HG02943 (cell line): ENCODE results near the gene SSTR5.

Experiments used
- ATAC-seq: cut with Tn5 transposase; IDR thresholded peaks from one replicate; pipeline ENCODE4 v1.9.1; 2021; ENCODE audit warnings: mild to moderate bottlenecking, low read depth, moderate library complexity; ENCODE audit not compliant: unreplicated experiment

Gene SSTR5

DNA sequence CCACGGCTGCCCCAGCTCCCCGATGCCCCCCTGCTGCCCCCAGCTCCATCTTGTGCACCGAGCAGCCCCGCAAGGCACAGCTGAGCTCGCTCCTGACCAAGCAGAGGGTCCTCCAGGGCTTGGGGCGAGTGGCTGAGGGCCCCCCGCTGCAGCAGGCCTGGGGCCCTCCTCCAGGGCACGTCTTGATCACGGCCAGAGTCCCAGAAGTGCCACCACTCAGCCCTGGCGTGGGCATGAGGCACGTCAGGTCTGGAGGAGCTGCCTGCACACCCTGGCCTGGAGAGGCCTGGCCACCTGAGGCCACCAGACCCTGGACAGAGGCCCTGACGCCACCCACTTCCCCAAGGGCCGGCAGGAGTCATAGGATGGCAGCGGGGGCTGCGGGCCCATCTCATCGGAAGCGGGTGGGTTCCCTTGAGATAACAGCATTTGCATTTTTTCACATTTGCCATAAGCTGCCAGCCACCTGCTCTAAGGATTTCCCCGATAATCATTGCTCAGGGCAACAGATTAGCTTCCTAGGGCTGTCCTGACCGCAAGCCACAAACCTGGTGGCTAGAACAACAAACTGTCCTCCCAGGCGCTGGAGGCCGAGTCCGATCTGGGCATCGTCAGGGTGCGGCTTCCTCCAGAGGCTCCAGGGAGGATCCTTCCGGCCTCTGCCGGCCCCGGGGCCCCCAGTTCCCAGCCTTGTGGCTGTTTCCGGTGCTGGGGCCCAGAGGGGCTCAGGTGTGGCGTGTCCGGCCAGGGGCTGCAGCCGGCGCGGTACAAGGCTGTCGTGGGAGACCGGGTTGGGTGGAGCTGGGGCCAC, 47.4 kb downstream of the SSTR5 start:
- ATAC-seq = no peak

DNA sequence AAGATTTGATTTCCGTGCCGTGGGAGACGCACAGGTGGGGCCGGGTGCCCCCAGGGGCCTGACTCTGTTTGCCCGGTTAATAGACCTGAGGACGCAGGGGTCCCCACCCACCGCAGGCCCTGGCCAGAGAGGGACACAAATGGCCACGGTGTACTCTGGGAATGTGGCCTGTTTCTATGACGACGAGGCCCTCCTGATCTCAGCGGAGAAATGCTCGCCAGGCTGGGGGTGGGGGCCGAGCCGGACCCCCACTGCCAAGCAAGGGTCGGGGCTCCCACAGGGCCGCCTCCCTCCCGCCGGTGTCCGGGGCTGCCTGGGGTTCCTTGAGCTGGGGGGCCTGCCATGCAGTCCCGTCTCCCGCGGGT, 48.0 kb downstream of the SSTR5 start:
- ATAC-seq = no peak

GRCh38 chr16:1121009-1121408, 48.5 kb downstream of the SSTR5 start:
- no peak for ATAC-seq

DNA sequence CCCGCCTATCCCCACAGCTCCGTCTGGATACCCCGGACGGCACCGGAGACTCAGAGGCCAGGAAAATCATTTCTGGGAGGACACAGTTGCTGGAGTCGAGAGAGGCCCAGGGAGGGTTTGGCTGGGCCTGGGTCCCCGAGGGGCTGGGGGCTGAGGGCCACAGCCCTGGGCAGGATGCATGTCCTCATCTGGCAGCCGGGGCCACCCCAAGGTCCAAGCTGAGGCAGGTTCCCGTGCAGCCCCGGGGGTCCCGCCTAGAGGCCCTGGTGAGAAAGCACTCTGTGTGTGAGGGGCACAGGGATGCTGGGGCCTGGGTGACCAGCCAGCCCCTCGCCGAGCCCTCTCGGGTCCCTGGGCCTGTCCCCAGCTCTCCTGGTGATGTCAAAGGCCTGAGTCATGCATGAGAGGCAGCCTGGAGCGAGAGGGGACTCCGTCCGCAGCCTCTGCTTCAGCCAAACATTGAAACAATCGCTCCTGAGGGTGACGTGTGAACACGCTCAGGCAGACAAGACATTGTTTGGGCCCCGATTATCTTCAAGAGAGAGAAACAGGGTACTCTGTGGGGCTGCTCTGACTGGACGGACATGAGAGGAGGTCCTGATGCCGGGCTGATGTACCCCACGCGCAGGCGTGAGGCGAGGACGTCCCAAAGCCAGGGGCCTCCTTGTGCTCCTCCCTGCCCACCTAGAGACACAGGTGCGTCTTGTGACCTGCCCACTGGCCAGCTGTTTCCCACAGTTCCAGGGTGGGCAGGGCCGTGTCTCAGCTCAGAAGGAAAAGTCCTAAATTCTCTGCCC, 49.3 kb downstream of the SSTR5 start:
- no peak for ATAC-seq

GRCh38 chr16:1122398-1122765, 49.8 kb downstream of the SSTR5 start:
- ATAC-seq = no peak

- ATAC-seq = no peak
Observed at GRCh38 chr16:1123525-1124230, 51.1 kb downstream of the SSTR5 start.

DNA sequence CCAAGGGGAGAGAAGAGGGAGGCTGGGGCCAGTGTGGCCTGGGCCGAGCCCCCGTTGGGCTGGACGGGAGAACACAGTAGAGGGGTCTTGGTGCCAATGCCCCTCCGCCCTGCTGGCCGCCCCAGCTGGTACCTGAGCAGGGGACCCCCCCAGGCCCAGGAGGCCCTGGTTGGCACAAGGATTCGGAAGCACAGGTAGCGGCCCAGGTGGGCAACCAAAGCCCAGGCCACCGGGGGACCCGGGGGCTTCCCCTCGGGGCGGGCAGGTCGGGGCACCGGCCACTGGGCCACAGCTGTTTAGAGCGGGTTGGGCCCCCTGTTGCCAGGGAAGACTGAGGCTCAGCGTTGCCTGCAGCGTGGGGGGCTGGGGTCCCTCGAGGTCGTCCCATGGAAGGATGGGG, 51.7 kb downstream of the SSTR5 start:
- ATAC-seq = no peak

- ATAC-seq = no peak
Observed at GRCh38 chr16:1124795-1125194, 52.2 kb downstream of the SSTR5 start.

- no peak for ATAC-seq
Observed at GRCh38 chr16:1125471-1125870, 52.9 kb downstream of the SSTR5 start.

GRCh38 chr16:1126044-1126443, 53.5 kb downstream of the SSTR5 start:
- no peak for ATAC-seq

GRCh38 chr16:1126586-1126985, 54.0 kb downstream of the SSTR5 start:
- ATAC-seq = no peak

DNA sequence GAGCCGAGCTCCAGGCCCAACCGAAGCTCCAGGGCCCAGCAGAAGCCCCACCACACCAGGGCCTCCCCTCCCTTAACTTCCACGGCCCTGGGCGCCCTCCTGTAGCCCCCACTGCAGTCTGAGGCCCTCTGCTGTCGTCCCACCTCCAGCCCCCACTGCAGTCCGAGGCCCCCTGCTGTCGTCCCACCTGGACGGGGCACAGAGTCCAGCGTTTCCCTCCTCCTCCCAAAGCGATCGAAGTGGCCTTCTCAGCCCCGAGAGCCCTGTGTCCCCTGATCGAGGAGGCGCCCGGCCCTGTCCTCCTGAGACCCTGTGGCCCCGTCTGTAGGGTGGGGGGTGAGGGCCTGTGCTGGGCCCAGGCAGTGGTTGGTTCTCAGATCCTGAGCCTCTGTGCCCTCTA, 54.6 kb downstream of the SSTR5 start:
- no peak for ATAC-seq

DNA sequence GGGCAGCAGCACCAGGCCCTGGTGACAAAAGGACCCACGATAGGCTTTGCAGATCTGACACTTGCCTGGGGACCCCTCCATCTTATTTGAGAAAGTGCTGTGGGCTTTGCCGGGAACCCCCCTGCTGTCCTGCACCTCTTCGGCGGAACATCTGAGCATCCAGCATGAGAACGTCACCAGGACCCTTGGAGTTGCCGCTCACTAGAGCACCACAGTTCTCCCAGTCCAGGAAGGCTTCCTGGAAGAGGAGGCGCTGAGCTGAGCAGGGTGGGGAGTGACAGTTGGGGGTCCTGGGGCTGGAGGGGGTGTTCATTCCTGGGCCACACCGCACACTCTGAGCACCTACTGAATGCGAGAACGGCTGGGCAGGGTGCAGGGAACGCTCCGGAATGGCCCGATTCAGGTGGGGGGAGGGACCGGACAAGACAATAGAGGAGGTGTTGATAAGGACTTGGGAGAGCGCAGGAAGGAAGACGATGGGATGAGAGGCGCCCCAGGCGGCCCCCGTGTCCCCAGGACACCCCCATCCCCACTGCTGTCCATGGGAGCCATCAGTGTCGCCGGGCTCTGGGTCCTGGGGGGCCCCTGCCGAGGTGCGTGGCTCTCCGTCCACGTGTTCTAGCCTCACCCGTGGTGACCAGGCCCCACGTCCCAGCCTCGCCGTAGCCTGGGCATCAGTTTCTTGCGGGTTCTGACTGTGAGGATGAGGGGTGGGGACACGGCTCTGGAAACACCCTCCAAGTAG, 55.6 kb downstream of the SSTR5 start:
- no peak for ATAC-seq

DNA sequence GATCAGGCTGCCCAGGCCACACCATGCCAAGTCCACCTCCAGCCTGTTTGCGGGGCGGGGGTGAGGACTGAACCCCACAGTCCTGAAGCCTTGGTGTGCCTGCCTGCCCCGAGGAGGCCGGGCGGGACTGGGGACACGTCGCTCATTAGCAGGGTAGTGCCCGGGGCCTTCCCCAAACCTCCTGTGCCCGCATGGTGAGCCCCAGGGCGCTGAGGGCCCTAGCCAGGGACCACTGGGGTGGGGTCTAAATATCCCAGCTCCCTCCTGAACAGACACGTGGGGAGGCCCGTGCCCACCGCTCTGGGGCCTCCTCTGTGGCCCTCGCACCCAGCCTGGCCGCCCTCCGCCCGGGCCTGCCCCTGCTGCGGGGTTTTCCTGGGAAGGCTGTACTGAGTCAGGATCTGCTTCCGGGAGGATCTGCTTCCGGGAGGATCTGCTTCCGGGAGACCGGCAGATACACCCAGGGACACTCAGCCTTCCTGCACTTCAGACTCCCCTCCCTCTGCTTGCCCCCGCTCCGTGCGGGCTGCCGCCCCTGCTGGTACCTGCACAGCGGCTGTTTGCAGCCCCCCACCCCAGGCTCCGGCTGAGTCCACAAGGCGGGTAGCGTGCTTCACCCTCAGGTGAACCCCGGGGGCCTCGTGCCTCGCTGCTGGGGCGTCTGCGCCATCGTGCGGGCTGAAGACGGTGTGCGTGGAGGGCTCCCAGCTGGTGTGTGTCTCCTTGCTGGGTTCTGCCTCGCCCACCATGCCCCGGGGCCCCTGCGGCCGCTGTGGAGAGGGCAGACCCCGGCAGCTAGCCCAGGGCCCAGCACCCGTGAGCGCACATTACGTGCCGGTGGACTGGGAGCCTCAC, 56.8 kb downstream of the SSTR5 start:
- ATAC-seq = no peak

- no peak for ATAC-seq
Observed at GRCh38 chr16:1130382-1130781, 57.8 kb downstream of the SSTR5 start.
